HCT116 (cell line): Measurements from ENCODE around the gene HOXA11. TPM values are rescaled to one million over a fixed set of nuclear protein-coding genes. Genes with fewer than 3 reads are reported as not detected.
A peak's percentile ranks its signal among the peaks of the same experiment; 100 is the strongest.

ENCODE experiments used
- ATAC-seq: fragments of 200-7000 bp; cut with Tn5 transposase; 2 replicates; pipeline ENCODE4 v1.9.1; 2020; ENCODE audit warnings: mild to moderate bottlenecking, moderate library complexity
- BruUV-seq: library from RNA; stranded (reverse); fragments of 400-500 nt; replicated peaks from 2 replicates; lab custom pipeline; 2021; lab: Mats Ljungman, UMichigan
- CTCF ChIA-PET: fragments of 300-600 bp; sonication (Branson Sonifier 250); formaldehyde crosslinking; loops from one replicate; lab custom pipeline; 2021; ENCODE audit warnings: antibody characterized with exemption; lab: Charles Lee
- POLR2A ChIA-PET: fragments of 300-600, 350-600 bp; sonication (Branson Sonifier 250); formaldehyde crosslinking; loops from one replicate; lab custom pipeline; 2021; ENCODE audit warnings: antibody characterized with exemption; lab: Charles Lee
- RAD21 ChIA-PET, 2 experiments: fragments of 300-600 bp; sonication (Branson Sonifier 250); formaldehyde crosslinking; loops; one replicate each; lab custom pipeline; 2023; ENCODE audit warnings: low total read pairs in 2 of 2; ENCODE audit not compliant: uncharacterized antibody in 2 of 2, unreplicated experiment in 2 of 2, low non-redundant PET in 1 of 2; lab: Charles Lee
- DNase-seq: peaks from one replicate; pipeline ENCODE4 v3.0.0-alpha.2; 2010; ENCODE audit warnings: low read depth, low spot score
- H2AFZ ChIP-seq: fragments of 200-600 bp; shearing (Covaris generic), sonication (generic); 2 replicates; pipeline ENCODE4 v1.6.1; 2017; ENCODE audit warnings: low read depth, mixed run types, mixed read lengths, antibody characterized with exemption, low read length; ENCODE audit not compliant: poor library complexity, severe bottlenecking
- H3K27ac ChIP-seq: 2 replicates; pipeline ENCODE4 v1.5.1; 2012; ENCODE audit warnings: low read depth, low read length
- H3K27me3 ChIP-seq: fragments of 200-600 bp; sonication (generic); 2 replicates; pipeline ENCODE4 v1.6.1; 2016; ENCODE audit warnings: mixed run types, low read length, mixed read lengths; ENCODE audit not compliant: insufficient read depth
- H3K36me3 ChIP-seq, 2 experiments: fragments of 200-500 bp in 1 of 2; fragments of 200-600 bp in 1 of 2; sonication (Bioruptor generic) in 1 of 2; sonication (generic) in 1 of 2; 2 replicates each; pipeline versions ENCODE4 v1.5.1 to v1.6.1; 2014 to 2016; ENCODE audit warnings: low read length in 2 of 2, inconsistent platforms in 1 of 2, mixed read lengths in 1 of 2, mixed run types in 1 of 2; ENCODE audit not compliant: insufficient read depth in 2 of 2, control insufficient read depth in 1 of 2
- H3K4me1 ChIP-seq, 2 experiments: fragments of 200-600 bp in 1 of 2; sonication (generic) in 1 of 2; 2 replicates each; pipeline versions ENCODE4 v1.5.1 to v1.6.1; 2012 to 2017; ENCODE audit warnings: low read length in 2 of 2, inconsistent platforms in 1 of 2, mild to moderate bottlenecking in 1 of 2, mixed read lengths in 1 of 2, mixed run types in 1 of 2, moderate library complexity in 1 of 2; ENCODE audit not compliant: insufficient read depth in 2 of 2, control insufficient read depth in 1 of 2
- H3K4me2 ChIP-seq: fragments of 200-600 bp; sonication (generic); 2 replicates; pipeline ENCODE4 v1.6.1; 2017; ENCODE audit warnings: mixed run types, low read length, mixed read lengths
- H3K4me3 ChIP-seq, 2 experiments: fragments of 200-600 bp in 1 of 2; sonication (generic) in 1 of 2; replicated peaks in 1 of 2; 2 replicates each; pipeline ENCODE4 v1.5.1; 2011 to 2016; ENCODE audit warnings: low read length in 2 of 2, control low read depth in 1 of 2, low read depth in 1 of 2, mild to moderate bottlenecking in 1 of 2, mixed read lengths in 1 of 2, mixed run types in 1 of 2
- H3K79me2 ChIP-seq: fragments of 200-600 bp; sonication (generic); 2 replicates; pipeline ENCODE4 v1.6.1; 2017; ENCODE audit warnings: mild to moderate bottlenecking, mixed run types, low read length, moderate library complexity, mixed read lengths; ENCODE audit not compliant: insufficient read depth
- H3K9ac ChIP-seq: fragments of 200-600 bp; sonication (generic); 2 replicates; pipeline ENCODE4 v1.6.1; 2016; ENCODE audit warnings: low read length, mixed read lengths
- H3K9me2 ChIP-seq: fragments of 200-600 bp; sonication (generic), shearing (Covaris generic); 2 replicates; pipeline ENCODE4 v1.6.1; 2017; ENCODE audit warnings: mixed run types, mild to moderate bottlenecking, moderate library complexity; ENCODE audit not compliant: insufficient read depth
- H3K9me3 ChIP-seq, 2 experiments: fragments of 200-500 bp in 1 of 2; fragments of 200-600 bp in 1 of 2; sonication (Bioruptor generic) in 1 of 2; sonication (generic) in 1 of 2; 2 replicates each; pipeline ENCODE4 v1.6.1; 2014 to 2017; ENCODE audit warnings: low read length in 2 of 2, mixed read lengths in 2 of 2, inconsistent platforms in 1 of 2, low read depth in 1 of 2, mild to moderate bottlenecking in 1 of 2, mixed run types in 1 of 2, moderate library complexity in 1 of 2; ENCODE audit not compliant: control insufficient read depth in 1 of 2, insufficient read depth in 1 of 2
- H4K20me1 ChIP-seq: fragments of 200-600 bp; sonication (generic), shearing (Covaris generic); 2 replicates; pipeline ENCODE4 v1.6.1; 2017; ENCODE audit warnings: mixed run types, mild to moderate bottlenecking, moderate library complexity; ENCODE audit not compliant: insufficient read depth
- CEBPB ChIP-seq: IDR thresholded peaks from 2 replicates; pipeline ENCODE4 v1.6.1; 2012; ENCODE audit warnings: low read depth
- EGR1 ChIP-seq: IDR thresholded peaks from 2 replicates; pipeline ENCODE4 v1.6.1; 2012; ENCODE audit warnings: low read depth
- ELF1 ChIP-seq: IDR thresholded peaks from 2 replicates; pipeline ENCODE4 v1.6.1; 2012; ENCODE audit warnings: low read depth, borderline replicate concordance
- FOSL1 ChIP-seq: IDR thresholded peaks from 2 replicates; pipeline ENCODE4 v1.6.1; 2012; ENCODE audit warnings: low read depth
- JUND ChIP-seq: IDR thresholded peaks from 2 replicates; pipeline ENCODE4 v1.6.1; 2012
- POLR2A ChIP-seq: IDR thresholded peaks from 2 replicates; pipeline ENCODE4 v1.7.0; 2011; ENCODE audit warnings: borderline replicate concordance; ENCODE audit not compliant: insufficient read depth, insufficient read length; ENCODE audit errors: extremely low read depth
- RAD21 ChIP-seq: IDR thresholded peaks from 2 replicates; pipeline ENCODE4 v1.6.1; 2012; ENCODE audit warnings: low read depth, mild to moderate bottlenecking
- SIN3A ChIP-seq: IDR thresholded peaks from 2 replicates; pipeline ENCODE4 v1.6.1; 2012; ENCODE audit warnings: low read depth
- SP1 ChIP-seq: IDR thresholded peaks from 2 replicates; pipeline ENCODE4 v1.6.1; 2012; ENCODE audit warnings: low read depth
- SRF ChIP-seq: IDR thresholded peaks from 2 replicates; pipeline ENCODE4 v1.6.1; 2012; ENCODE audit warnings: low read depth
- YY1 ChIP-seq: IDR thresholded peaks from 2 replicates; pipeline ENCODE4 v1.6.1; 2011; ENCODE audit warnings: low read length, low read depth, moderate library complexity, mild to moderate bottlenecking; ENCODE audit not compliant: insufficient replicate concordance; ENCODE audit errors: extremely low read depth
- ZFX ChIP-seq: fragments of 450-650 bp; IDR thresholded peaks from 2 replicates; pipeline ENCODE4 v1.6.1; 2017
- intact Hi-C: fragments of 100-400 bp; cut with micrococcal nuclease; formaldehyde crosslinking; loops from 2 replicates; pipeline ENCODE4 v1.10.0; 2022
- total RNA-seq: library from RNA; stranded (reverse); gene quantifications from one replicate; pipeline ENCODE4 v1.2.1, GENCODE V29; 2021; ENCODE audit not compliant: unreplicated experiment
- TF ChIP-seq, protein P1 (sequence below), 3 experiments: fragments of 200-600 bp in 1 of 3; sonication (generic) in 1 of 3; IDR thresholded peaks in 2 of 3; conservative IDR thresholded peaks in 1 of 3; 2 replicates each; pipeline ENCODE4 v1.5.1; 2012 to 2017; ENCODE audit warnings: low read depth in 2 of 3, low read length in 2 of 3, antibody characterized with exemption in 1 of 3, borderline replicate concordance in 1 of 3, control low read depth in 1 of 3, mild to moderate bottlenecking in 1 of 3, mixed read lengths in 1 of 3, mixed run types in 1 of 3, moderate library complexity in 1 of 3; ENCODE audit not compliant: insufficient read depth in 1 of 3
- TF ChIP-seq, protein P2 (sequence below): IDR thresholded peaks from 2 replicates; pipeline ENCODE4 v1.6.1; 2012; ENCODE audit warnings: low read depth
- TF ChIP-seq, protein P3 (sequence below): IDR thresholded peaks from 2 replicates; pipeline ENCODE4 v1.6.1; 2011; ENCODE audit warnings: mild to moderate bottlenecking, low read length, moderate library complexity; ENCODE audit not compliant: insufficient replicate concordance; ENCODE audit errors: extremely low read depth

HOXA11 gene
- total RNA-seq, 1 experiment from 2014 or later = 6.8 TPM

DNA sequence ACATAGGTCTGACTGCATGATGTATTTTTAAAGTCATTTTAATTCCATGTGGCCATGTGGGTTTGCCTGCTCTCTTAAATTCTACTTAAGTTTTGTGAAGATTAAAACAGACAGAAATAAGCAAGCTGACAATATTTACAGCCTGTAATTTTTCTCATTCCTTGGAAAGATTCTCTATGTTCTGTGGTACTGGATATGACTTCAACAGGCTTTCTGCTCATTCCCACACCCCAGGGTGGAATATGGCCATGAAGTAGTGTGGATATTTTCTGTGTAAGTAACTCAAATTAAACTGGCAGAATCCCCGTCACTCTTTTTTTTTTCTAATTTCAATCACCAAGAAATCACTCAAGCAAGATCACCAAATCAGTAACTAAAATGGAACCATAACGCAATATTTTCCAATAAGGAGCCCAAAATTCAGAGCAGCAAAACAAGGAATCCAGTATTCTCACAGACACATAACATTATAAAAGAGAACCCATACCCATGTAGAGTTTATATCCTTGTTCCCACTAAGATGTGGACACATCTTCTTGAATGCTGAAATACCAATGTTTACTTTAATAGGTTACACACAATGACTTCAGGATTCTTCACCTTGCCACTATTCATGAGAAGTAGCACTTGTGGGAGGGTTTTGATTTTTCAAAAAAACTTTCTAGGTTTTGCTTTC is 47.3 kb downstream of the HOXA11 start (continued):
- TF ChIP-seq, protein P1, sequence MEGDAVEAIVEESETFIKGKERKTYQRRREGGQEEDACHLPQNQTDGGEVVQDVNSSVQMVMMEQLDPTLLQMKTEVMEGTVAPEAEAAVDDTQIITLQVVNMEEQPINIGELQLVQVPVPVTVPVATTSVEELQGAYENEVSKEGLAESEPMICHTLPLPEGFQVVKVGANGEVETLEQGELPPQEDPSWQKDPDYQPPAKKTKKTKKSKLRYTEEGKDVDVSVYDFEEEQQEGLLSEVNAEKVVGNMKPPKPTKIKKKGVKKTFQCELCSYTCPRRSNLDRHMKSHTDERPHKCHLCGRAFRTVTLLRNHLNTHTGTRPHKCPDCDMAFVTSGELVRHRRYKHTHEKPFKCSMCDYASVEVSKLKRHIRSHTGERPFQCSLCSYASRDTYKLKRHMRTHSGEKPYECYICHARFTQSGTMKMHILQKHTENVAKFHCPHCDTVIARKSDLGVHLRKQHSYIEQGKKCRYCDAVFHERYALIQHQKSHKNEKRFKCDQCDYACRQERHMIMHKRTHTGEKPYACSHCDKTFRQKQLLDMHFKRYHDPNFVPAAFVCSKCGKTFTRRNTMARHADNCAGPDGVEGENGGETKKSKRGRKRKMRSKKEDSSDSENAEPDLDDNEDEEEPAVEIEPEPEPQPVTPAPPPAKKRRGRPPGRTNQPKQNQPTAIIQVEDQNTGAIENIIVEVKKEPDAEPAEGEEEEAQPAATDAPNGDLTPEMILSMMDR (IDR thresholded peaks at IDR 0.05 in 2 of 3, conservative IDR thresholded peaks at IDR 0.05 in 1 of 3; ENCODE audit: borderline replicate concordance in 1 of 3, insufficient read depth in 1 of 3, low read depth in 2 of 3, low read length in 2 of 3) = no peak
- TF ChIP-seq SRF = no peak

DNA sequence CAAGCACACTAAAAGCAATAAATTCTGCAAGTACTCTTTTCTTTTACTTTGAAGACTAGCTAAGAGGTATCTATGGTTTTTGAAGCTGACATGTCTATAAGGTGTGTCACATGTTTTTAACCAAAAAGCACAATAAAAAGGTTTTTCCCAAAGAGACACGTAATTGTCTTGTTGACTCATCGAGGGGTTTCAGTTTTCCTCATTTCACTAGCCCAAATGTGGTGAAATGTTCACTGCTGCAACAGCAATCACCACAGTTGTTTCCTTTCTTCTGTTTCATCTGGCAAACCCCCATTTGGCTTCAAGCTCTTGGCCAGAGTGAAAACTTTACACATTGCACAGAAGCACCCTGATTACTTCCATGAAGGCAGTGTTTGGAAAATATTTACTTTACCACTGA is 50.6 kb downstream of the HOXA11 start:
- peak overlapping the region; percentile 5; the same call in 1 of the 2 replicates for H3K27ac ChIP-seq
- ChIA-PET CTCF (interaction anchor here (0.9 to 1.3 kb wide), 2 partner anchors 27 to 280 kb away, joined by 3 read pairs; no protein-coding TSS in a partner anchor), RAD21 (interaction anchor here in 1 of 2 experiments (1.2 kb wide), 1 partner anchor 19 kb away, joined by 4 read pairs; no protein-coding TSS in a partner anchor), POLR2A (no interaction called here)
- no peaks in the 10 kb centered on the region for H3K36me3 ChIP-seq
- no peaks in the 10 kb centered on the region for H3K9me3 ChIP-seq
- H3K9ac ChIP-seq = peak overlapping the region; percentile 55; the same call in 1 of the 2 replicates
- TF ChIP-seq POLR2A = no peak
- peak; percentile 44 for TF ChIP-seq SP1
- no peak for TF ChIP-seq EGR1
- TF ChIP-seq YY1 = no peak
- TF ChIP-seq SIN3A = no peak
- TF ChIP-seq, protein P2, sequence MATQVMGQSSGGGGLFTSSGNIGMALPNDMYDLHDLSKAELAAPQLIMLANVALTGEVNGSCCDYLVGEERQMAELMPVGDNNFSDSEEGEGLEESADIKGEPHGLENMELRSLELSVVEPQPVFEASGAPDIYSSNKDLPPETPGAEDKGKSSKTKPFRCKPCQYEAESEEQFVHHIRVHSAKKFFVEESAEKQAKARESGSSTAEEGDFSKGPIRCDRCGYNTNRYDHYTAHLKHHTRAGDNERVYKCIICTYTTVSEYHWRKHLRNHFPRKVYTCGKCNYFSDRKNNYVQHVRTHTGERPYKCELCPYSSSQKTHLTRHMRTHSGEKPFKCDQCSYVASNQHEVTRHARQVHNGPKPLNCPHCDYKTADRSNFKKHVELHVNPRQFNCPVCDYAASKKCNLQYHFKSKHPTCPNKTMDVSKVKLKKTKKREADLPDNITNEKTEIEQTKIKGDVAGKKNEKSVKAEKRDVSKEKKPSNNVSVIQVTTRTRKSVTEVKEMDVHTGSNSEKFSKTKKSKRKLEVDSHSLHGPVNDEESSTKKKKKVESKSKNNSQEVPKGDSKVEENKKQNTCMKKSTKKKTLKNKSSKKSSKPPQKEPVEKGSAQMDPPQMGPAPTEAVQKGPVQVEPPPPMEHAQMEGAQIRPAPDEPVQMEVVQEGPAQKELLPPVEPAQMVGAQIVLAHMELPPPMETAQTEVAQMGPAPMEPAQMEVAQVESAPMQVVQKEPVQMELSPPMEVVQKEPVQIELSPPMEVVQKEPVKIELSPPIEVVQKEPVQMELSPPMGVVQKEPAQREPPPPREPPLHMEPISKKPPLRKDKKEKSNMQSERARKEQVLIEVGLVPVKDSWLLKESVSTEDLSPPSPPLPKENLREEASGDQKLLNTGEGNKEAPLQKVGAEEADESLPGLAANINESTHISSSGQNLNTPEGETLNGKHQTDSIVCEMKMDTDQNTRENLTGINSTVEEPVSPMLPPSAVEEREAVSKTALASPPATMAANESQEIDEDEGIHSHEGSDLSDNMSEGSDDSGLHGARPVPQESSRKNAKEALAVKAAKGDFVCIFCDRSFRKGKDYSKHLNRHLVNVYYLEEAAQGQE = no peak
- TF ChIP-seq CEBPB = peak; percentile 63
- TF ChIP-seq, protein P3, sequence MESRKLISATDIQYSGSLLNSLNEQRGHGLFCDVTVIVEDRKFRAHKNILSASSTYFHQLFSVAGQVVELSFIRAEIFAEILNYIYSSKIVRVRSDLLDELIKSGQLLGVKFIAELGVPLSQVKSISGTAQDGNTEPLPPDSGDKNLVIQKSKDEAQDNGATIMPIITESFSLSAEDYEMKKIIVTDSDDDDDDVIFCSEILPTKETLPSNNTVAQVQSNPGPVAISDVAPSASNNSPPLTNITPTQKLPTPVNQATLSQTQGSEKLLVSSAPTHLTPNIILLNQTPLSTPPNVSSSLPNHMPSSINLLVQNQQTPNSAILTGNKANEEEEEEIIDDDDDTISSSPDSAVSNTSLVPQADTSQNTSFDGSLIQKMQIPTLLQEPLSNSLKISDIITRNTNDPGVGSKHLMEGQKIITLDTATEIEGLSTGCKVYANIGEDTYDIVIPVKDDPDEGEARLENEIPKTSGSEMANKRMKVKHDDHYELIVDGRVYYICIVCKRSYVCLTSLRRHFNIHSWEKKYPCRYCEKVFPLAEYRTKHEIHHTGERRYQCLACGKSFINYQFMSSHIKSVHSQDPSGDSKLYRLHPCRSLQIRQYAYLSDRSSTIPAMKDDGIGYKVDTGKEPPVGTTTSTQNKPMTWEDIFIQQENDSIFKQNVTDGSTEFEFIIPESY = no peak
- no peak for TF ChIP-seq RAD21
- peak; percentile 56 for TF ChIP-seq JUND
- TF ChIP-seq FOSL1 = peak; percentile 37
- no peak for TF ChIP-seq ELF1
- no peak for TF ChIP-seq ZFX
- H3K4me3 ChIP-seq = peak overlapping the region in 1 of 2 experiments; percentile 22; a peak in 1 of 4 replicates
- peaks cover 41 to 81% of the 10 kb centered on the region in 2 experiments for H3K4me1 ChIP-seq
- H2AFZ ChIP-seq = no peak overlapping the region
- no peaks in the 10 kb centered on the region for H4K20me1 ChIP-seq
- no TSS peak for BruUV-seq
- DNase-seq (no peak), ATAC-seq (no peak)
- no peaks in the 10 kb centered on the region for H3K79me2 ChIP-seq
- no peaks in the 10 kb centered on the region for H3K9me2 ChIP-seq
- no peaks in the 10 kb centered on the region for H3K27me3 ChIP-seq
- intact Hi-C loops = no loop called here
- H3K4me2 ChIP-seq = peak overlapping the region; percentile 83
